ENCODE results near the gene METAP2.

- TF ChIP-seq GFI1B (tag by site-specific recombination; IDR thresholded peaks at IDR 0.05) (no peak), ZNF561 (tag by site-specific recombination; IDR thresholded peaks at IDR 0.05; ENCODE audit: borderline replicate concordance) (no peak), BCL11A (tag by site-specific recombination; IDR thresholded peaks at IDR 0.05; ENCODE audit: low read depth) (no peak), PRDM6 (tag by site-specific recombination; IDR thresholded peaks at IDR 0.05) (no peak), ZNF404 (tag by site-specific recombination; IDR thresholded peaks at IDR 0.05) (no peak), YY2 (tag by site-specific recombination; IDR thresholded peaks at IDR 0.05) (no peak), REST (tag by site-specific recombination; IDR thresholded peaks at IDR 0.05) (no peak), KLF10 (tag by site-specific recombination; IDR thresholded peaks at IDR 0.05) (no peak), ZNF248 (tag by site-specific recombination; IDR thresholded peaks at IDR 0.05) (no peak), PATZ1 (tag by site-specific recombination; IDR thresholded peaks at IDR 0.05) (no peak), ZNF398 (tag by site-specific recombination; IDR thresholded peaks at IDR 0.05) (no peak), ZEB2 (tag by site-specific recombination; IDR thresholded peaks at IDR 0.05) (no peak)
- TF ChIP-seq, protein P1, sequence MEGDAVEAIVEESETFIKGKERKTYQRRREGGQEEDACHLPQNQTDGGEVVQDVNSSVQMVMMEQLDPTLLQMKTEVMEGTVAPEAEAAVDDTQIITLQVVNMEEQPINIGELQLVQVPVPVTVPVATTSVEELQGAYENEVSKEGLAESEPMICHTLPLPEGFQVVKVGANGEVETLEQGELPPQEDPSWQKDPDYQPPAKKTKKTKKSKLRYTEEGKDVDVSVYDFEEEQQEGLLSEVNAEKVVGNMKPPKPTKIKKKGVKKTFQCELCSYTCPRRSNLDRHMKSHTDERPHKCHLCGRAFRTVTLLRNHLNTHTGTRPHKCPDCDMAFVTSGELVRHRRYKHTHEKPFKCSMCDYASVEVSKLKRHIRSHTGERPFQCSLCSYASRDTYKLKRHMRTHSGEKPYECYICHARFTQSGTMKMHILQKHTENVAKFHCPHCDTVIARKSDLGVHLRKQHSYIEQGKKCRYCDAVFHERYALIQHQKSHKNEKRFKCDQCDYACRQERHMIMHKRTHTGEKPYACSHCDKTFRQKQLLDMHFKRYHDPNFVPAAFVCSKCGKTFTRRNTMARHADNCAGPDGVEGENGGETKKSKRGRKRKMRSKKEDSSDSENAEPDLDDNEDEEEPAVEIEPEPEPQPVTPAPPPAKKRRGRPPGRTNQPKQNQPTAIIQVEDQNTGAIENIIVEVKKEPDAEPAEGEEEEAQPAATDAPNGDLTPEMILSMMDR (tag by site-specific recombination; IDR thresholded peaks at IDR 0.05) = no peak
Observed at GRCh38 chr12:95462551-95462950, 11.4 kb upstream of the METAP2 start.

Measured in HEK293 (cell line).